Occipital lobe (tissue), 2 donors: ENCODE results near the gene ITGBL1. TPM values are rescaled to one million over a fixed set of nuclear protein-coding genes. Genes with fewer than 3 reads are reported as not detected.

Source experiments
- DNase-seq: peaks from one replicate; lab custom pipeline; 2025; lab: John Stamatoyannopoulos, UW
- total RNA-seq: library from RNA; depleted of rRNA; stranded (reverse); fragments of >200 nt; gene quantifications from one replicate; pipeline ENCODE4 v1.2.3, GENCODE V29; 2014

The ITGBL1 gene
- total RNA-seq, 1 donor from 2014 or later: 1.1 TPM

- no peak for DNase-seq
These were observed 834 bp upstream of the ITGBL1 start for GRCh38 chr13:101451641-101452040.

GRCh38 chr13:101453784-101454201 is 1.3 kb downstream of the ITGBL1 start:
- DNase-seq: no peak

- no peak for DNase-seq
These were observed 2.3 kb downstream of the ITGBL1 start for GRCh38 chr13:101454767-101455166.

- DNase-seq: no peak
These were observed 3.4 kb downstream of the ITGBL1 start for GRCh38 chr13:101455863-101456262.

- DNase-seq: no peak
These were observed 4.7 kb downstream of the ITGBL1 start for GRCh38 chr13:101457176-101457575.

GRCh38 chr13:101465877-101466276 is 13.4 kb downstream of the ITGBL1 start:
- DNase-seq: no peak

GRCh38 chr13:101467415-101467814 is 14.9 kb downstream of the ITGBL1 start:
- DNase-seq: no peak

- no peak for DNase-seq
These were observed 21.0 kb downstream of the ITGBL1 start for GRCh38 chr13:101473458-101473857.

GRCh38 chr13:101474419-101474957 is 22.0 kb downstream of the ITGBL1 start:
- DNase-seq: no peak

GRCh38 chr13:101475536-101475935 is 23.1 kb downstream of the ITGBL1 start:
- DNase-seq: no peak

GRCh38 chr13:101481421-101481820 is 28.9 kb downstream of the ITGBL1 start:
- no peak for DNase-seq

GRCh38 chr13:101486708-101487437 is 34.4 kb downstream of the ITGBL1 start:
- no peak for DNase-seq

GRCh38 chr13:101487438-101487830 is 35.0 kb downstream of the ITGBL1 start:
- DNase-seq: no peak

- no peak for DNase-seq
These were observed 36.3 kb downstream of the ITGBL1 start for GRCh38 chr13:101488734-101489133.

GRCh38 chr13:101489643-101490405 is 37.3 kb downstream of the ITGBL1 start:
- no peak for DNase-seq

- DNase-seq: no peak
These were observed 38.0 kb downstream of the ITGBL1 start for GRCh38 chr13:101490406-101491015.

GRCh38 chr13:101492251-101492910 is 39.9 kb downstream of the ITGBL1 start:
- no peak for DNase-seq

GRCh38 chr13:101493541-101493940 is 41.1 kb downstream of the ITGBL1 start:
- no peak for DNase-seq

- no peak for DNase-seq
These were observed 46.9 kb downstream of the ITGBL1 start for GRCh38 chr13:101499406-101499805.

GRCh38 chr13:101502618-101503017 is 50.1 kb downstream of the ITGBL1 start:
- DNase-seq: no peak

GRCh38 chr13:101511161-101511560 is 58.7 kb downstream of the ITGBL1 start:
- no peak for DNase-seq

- no peak for DNase-seq
These were observed 59.3 kb downstream of the ITGBL1 start for GRCh38 chr13:101511766-101512165.
